Fibroblast of the aortic adventitia (primary cell): Measurements from ENCODE around the gene RPS15. TPM values are rescaled to one million over a fixed set of nuclear protein-coding genes. Genes with fewer than 3 reads are reported as not detected.

Source experiments
- total RNA-seq: library from RNA; depleted of rRNA; stranded (reverse); fragments of >200 nt; gene quantifications from 2 replicates; pipeline ENCODE4 v1.2.3, GENCODE V29; 2012; ENCODE audit warnings: low replicate concordance

The RPS15 gene
- total RNA-seq, 1 donor: 712 TPM

Other genes with a start within 250 kb of the RPS15 start
- gene STK11, start 232.6 kb upstream of the RPS15 start, total RNA-seq: 54.1 and 84.1 TPM in 2 replicates
- gene CBARP, start 200.4 kb upstream of the RPS15 start, total RNA-seq: 2.3 and 3.1 TPM in 2 replicates
- 15.7 and 55.6 TPM in 2 replicates for gene ATP5F1D, start 196.6 kb upstream of the RPS15 start, total RNA-seq
- 23.2 and 32.5 TPM in 2 replicates for gene MIDN, start 189.8 kb upstream of the RPS15 start, total RNA-seq
- gene CIRBP, start 169.1 kb upstream of the RPS15 start, total RNA-seq: 245 and 776 TPM in 2 replicates
- gene FAM174C, start 162.9 kb upstream of the RPS15 start, total RNA-seq: 25.2 and 123 TPM in 2 replicates
- gene EFNA2, start 152.5 kb upstream of the RPS15 start, total RNA-seq: not detected in 2 replicates
- 14.6 and 40.7 TPM in 2 replicates for gene NDUFS7, start 54.5 kb upstream of the RPS15 start, total RNA-seq
- gene GAMT, start 36.9 kb upstream of the RPS15 start, total RNA-seq: 8.8 and 40.6 TPM in 2 replicates
- 17.3 and 43.8 TPM in 2 replicates for gene DAZAP1, start 30.8 kb upstream of the RPS15 start, total RNA-seq
- gene APC2, start 11.7 kb downstream of the RPS15 start, total RNA-seq: 0.27 and 0.57 TPM in 2 replicates
- 13.2 and 26.8 TPM in 2 replicates for gene C19orf25, start 40.8 kb downstream of the RPS15 start, total RNA-seq
- gene PCSK4, start 52.0 kb downstream of the RPS15 start, total RNA-seq: 0.25 and 2.2 TPM in 2 replicates
- gene REEP6, start 52.8 kb downstream of the RPS15 start, total RNA-seq: 0.65 and 2.8 TPM in 2 replicates
- gene ADAMTSL5, start 74.6 kb downstream of the RPS15 start, total RNA-seq: 1.2 and 4.2 TPM in 2 replicates
- not detected in 2 replicates for gene PLK5, start 85.7 kb downstream of the RPS15 start, total RNA-seq
- 19.0 and 27.6 TPM in 2 replicates for gene MEX3D, start 129.9 kb downstream of the RPS15 start, total RNA-seq
- gene MBD3, start 154.5 kb downstream of the RPS15 start, total RNA-seq: 66.3 and 77.3 TPM in 2 replicates
- gene UQCR11, start 167.1 kb downstream of the RPS15 start, total RNA-seq: 28.9 and 37.6 TPM in 2 replicates
- gene TCF3, start 214.2 kb downstream of the RPS15 start, total RNA-seq: 27.0 and 74.2 TPM in 2 replicates